Pancreas (tissue), 10 donors: ENCODE results near the gene RABGAP1L. TPM values are rescaled to one million over a fixed set of nuclear protein-coding genes. Genes with fewer than 3 reads are reported as not detected.

Experiments used
- ATAC-seq, 4 donors: fragments of 200-7000 bp; cut with Tn5 transposase; one replicate each; pipeline versions ENCODE4 v1.8.0 to v1.9.1; 2020; ENCODE audit warnings: mild to moderate bottlenecking in 4 of 4, moderate library complexity in 4 of 4
- DNase-seq, 6 donors: peaks; one replicate each; pipeline ENCODE4 v3.0.0-alpha.2; 2020
- FAIRE-seq: peaks from 2 replicates; lab custom pipeline; 2012; peaks lifted over from hg19 to GRCh38; lab: Jason Lieb, UNC
- H3K27ac ChIP-seq, 4 donors: fragments of 200-600 bp; sonication (generic); 1 replicate in 3 of 4; 2 replicates in 1 of 4; pipeline versions ENCODE4 v1.5.0 to v1.8.0; 2020
- H3K27me3 ChIP-seq, 4 donors: fragments of 200-600 bp; one replicate each; pipeline ENCODE4 v1.8.0; 2021
- H3K36me3 ChIP-seq, 3 donors: fragments of 200-600 bp; sonication (generic) in 1 of 3; one replicate each; pipeline versions ENCODE4 v1.5.0 to v1.8.0; 2020 to 2021
- H3K4me1 ChIP-seq, 3 donors: fragments of 200-600 bp; one replicate each; pipeline ENCODE4 v1.8.0; 2021
- H3K4me3 ChIP-seq, 4 donors: fragments of 200-600 bp; sonication (generic) in 2 of 4; one replicate each; pipeline versions ENCODE4 v1.5.0 to v1.8.0; 2020 to 2021
- H3K9me3 ChIP-seq, 4 donors: fragments of 200-600 bp; one replicate each; pipeline ENCODE4 v1.8.0; 2021
- CTCF ChIP-seq, 4 donors: fragments of 200-600 bp; sonication (generic) in 3 of 4; IDR thresholded peaks; one replicate each; pipeline versions ENCODE4 v1.5.0 to v1.8.0; 2021; ENCODE audit warnings: antibody characterized with exemption in 4 of 4
- whole genome bisulfite sequencing, 2 donors: extraction: QIAGEN DNeasy Blood & Tissue Kit; methylation state at CpG; one replicate each; pipeline ENCODE4 v1.1.7; 2013; 5-methylcytosine and 5-hydroxymethylcytosine counted together
- intact Hi-C, 3 donors: fragments of 100-400 bp; cut with DNase I; formaldehyde crosslinking; loops; one replicate each; pipeline versions ENCODE4 v1.11.1 to v1.14.2; 2022
- polyA plus RNA-seq, 2 donors: library from polyadenylated mRNA; stranded (reverse); fragments of 200-250 nt; gene quantifications; one replicate each; pipeline ENCODE4 v1.2.3, GENCODE V29; 2013
- total RNA-seq, 6 donors: library from RNA; stranded (reverse); fragmentation: NEBNext Ultra II Directional in 4 of 6; extraction: Animal tissue kit (Norgen Biotek cat#: 25700) in 4 of 6; gene quantifications; one replicate each; pipeline versions ENCODE4 v1.2.1 to v1.2.4, GENCODE V29; 2021 to 2023
- donor health status: healthy with polysubstance abuse.
- donor health status: DM: no; HTN: no; CAD: no; lungs with moderate emphysema.
- donor health status: DM: no; HTN: no; CAD: no.
- donor health status: control.
- donor health status: control.
- donor health status: Bipolar disorder and iron deficiency.
- donor health status: DM: yes; HTN: yes; CAD: no.
- donor health status: DM: no; HTN: no; CAD: no.
- donor health status: DM: no; HTN: no; CAD: no.
- donor health status: DM: yes; HTN: yes; CAD: no.

RABGAP1L gene
- total and polyA plus RNA-seq, 8 donors = 13.9 to 64.8 (median 36.1) TPM

GRCh38 chr1:174274452-174274851, 115.1 kb downstream of the RABGAP1L start:
- 75 to 79% methylated on average over 3 of the region's 3 CpGs for WGBS, 2 donors
- H3K9me3 ChIP-seq = no peaks in the 10 kb centered on the region
- FAIRE-seq (no peak), DNase-seq (no peak), ATAC-seq (no peak)
- H3K27me3 ChIP-seq = no peaks in the 10 kb centered on the region
- H3K4me3 ChIP-seq = no peak overlapping the region
- H3K4me1 ChIP-seq = no peaks in the 10 kb centered on the region
- H3K27ac ChIP-seq = no peak overlapping the region
- intact Hi-C loops = loop anchor here in 1 of 3 donors (10.0 kb wide), 1 partner anchor 460 kb away; no protein-coding TSS in a partner anchor
- TF ChIP-seq CTCF (IDR thresholded peaks at IDR 0.05) = no peak
- H3K36me3 ChIP-seq = no peaks in the 10 kb centered on the region

DNA sequence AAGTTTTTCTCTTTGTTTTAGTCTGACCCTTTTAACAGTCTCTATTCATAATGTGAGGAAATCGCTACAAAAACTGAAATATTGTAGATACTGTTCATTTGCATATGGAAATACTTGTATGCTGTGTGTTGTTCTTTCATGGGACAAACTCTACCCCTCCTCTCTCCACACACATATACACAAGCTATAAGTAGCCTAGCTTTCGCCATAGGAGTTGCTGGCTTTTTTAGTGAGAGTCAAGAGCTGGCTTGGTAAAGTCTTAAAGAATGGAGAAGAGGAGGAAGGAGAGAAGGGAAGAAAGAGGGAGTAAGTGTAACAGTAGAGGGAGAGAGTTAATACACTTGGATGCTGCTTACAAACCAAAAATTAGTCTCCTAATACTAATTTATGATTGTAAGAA, 115.6 kb downstream of the RABGAP1L start:
- Histone ChIP-seq H3K27me3 (no peaks in the 10 kb centered on the region), H3K36me3 (no peaks in the 10 kb centered on the region), H3K4me1 (no peaks in the 10 kb centered on the region), H3K27ac (no peak overlapping the region), H3K9me3 (no peaks in the 10 kb centered on the region), H3K4me3 (no peak overlapping the region)
- no peak for DNase-seq
- ATAC-seq = no peak
- no peak for FAIRE-seq
- intact Hi-C loops = loop anchor here in 1 of 3 donors (10.0 kb wide), 1 partner anchor 460 kb away; no protein-coding TSS in a partner anchor
- WGBS, 2 donors = 93 to 98% methylated on average over 2 of the region's 2 CpGs
- no peak for TF ChIP-seq CTCF (IDR thresholded peaks at IDR 0.05)

DNA sequence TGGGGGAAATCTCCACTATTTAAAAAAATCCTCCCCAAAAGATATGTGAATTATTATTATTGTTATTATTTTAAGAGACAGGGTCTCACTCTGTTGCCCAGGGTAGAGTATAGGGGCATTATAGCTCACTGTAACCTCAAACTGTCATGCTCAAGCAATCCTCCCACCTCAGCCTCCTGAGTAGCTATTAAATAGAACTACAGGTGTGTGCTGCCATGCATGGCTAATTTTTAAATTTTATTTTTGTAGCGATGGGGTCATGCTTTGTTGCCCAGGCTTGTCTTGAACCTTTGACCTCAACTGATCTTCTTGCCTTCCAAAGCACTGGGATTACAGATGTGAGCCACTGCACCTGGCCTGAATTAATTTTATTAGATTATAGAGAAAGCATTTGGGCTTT, 116.8 kb downstream of the RABGAP1L start:
- no peak for TF ChIP-seq CTCF (IDR thresholded peaks at IDR 0.05)
- 89 to 100% methylated on average over 1 of the region's 1 CpG for WGBS, 2 donors
- Histone ChIP-seq H3K27ac (no peak overlapping the region), H3K4me1 (no peaks in the 10 kb centered on the region), H3K4me3 (no peak overlapping the region), H3K36me3 (no peaks in the 10 kb centered on the region), H3K27me3 (no peaks in the 10 kb centered on the region), H3K9me3 (no peaks in the 10 kb centered on the region)
- ATAC-seq (no peak), DNase-seq (no peak), FAIRE-seq (no peak)
- intact Hi-C loops = loop anchor here in 1 of 3 donors (10.0 kb wide), 1 partner anchor 459 kb away; no protein-coding TSS in a partner anchor

- no peak for TF ChIP-seq CTCF (IDR thresholded peaks at IDR 0.05)
- H3K4me3 ChIP-seq = no peak overlapping the region
- ATAC-seq (no peak), FAIRE-seq (no peak), DNase-seq (no peak)
- H3K36me3 ChIP-seq = no peaks in the 10 kb centered on the region
- H3K27me3 ChIP-seq = no peaks in the 10 kb centered on the region
- intact Hi-C loops = no loop called here
- no peaks in the 10 kb centered on the region for H3K9me3 ChIP-seq
- no peak overlapping the region for H3K27ac ChIP-seq
- 95 to 98% methylated on average over 2 of the region's 2 CpGs for WGBS, 2 donors
- no peaks in the 10 kb centered on the region for H3K4me1 ChIP-seq
Measured at GRCh38 chr1:174284052-174284451, 124.7 kb downstream of the RABGAP1L start.

- intact Hi-C loops = no loop called here
Measured at GRCh38 chr1:174286042-174286441, 126.7 kb downstream of the RABGAP1L start.

More at GRCh38 chr1:174286042-174286441, 126.7 kb downstream of the RABGAP1L start:
- Histone ChIP-seq H3K4me1 (no peaks in the 10 kb centered on the region), H3K9me3 (no peaks in the 10 kb centered on the region), H3K36me3 (peaks cover 0 to 3% (median 0%) of the 10 kb centered on the region in 3 donors), H3K27ac (no peak overlapping the region), H3K27me3 (no peaks in the 10 kb centered on the region), H3K4me3 (no peak overlapping the region)
- TF ChIP-seq CTCF (IDR thresholded peaks at IDR 0.05) = no peak
- DNase-seq (no peak), FAIRE-seq (no peak), ATAC-seq (no peak)
- 86 to 91% methylated on average over 1 of the region's 1 CpG for WGBS, 2 donors
